ENCODE results near the gene REL.
"Not testable (repeated sequence)": the region's sequence is repeated elsewhere in the genome, so short reads cannot be mapped to it uniquely, and the experiment has no call there.

REL gene

GRCh38 chr2:60881047-60881932, at the start of gene REL:
TSS of gene REL (plus strand) at chr2:60881574. CDS start at chr2:60881841, 267 bp downstream.
- in situ Hi-C loops (cut with HindIII; ENCODE audit: low sequenced_read_pairs) = no loop called here

- in situ Hi-C loops (cut with HindIII; ENCODE audit: low sequenced_read_pairs) = no loop called here
Observed at GRCh38 chr2:60831921-60832320, 49.5 kb upstream of the REL start.

- in situ Hi-C loops (cut with HindIII; ENCODE audit: low sequenced_read_pairs) = no loop called here
Observed at GRCh38 chr2:60832621-60833020, 48.8 kb upstream of the REL start.

- in situ Hi-C loops (cut with HindIII; ENCODE audit: low sequenced_read_pairs) = no loop called here
Observed at GRCh38 chr2:60834270-60834717, 47.1 kb upstream of the REL start.

- in situ Hi-C loops (cut with HindIII; ENCODE audit: low sequenced_read_pairs) = loop anchor here (5.0 kb wide), 1 partner anchor 76 kb away; no protein-coding TSS in a partner anchor
Observed at GRCh38 chr2:60836491-60836890, 44.9 kb upstream of the REL start.

- in situ Hi-C loops (cut with HindIII; ENCODE audit: low sequenced_read_pairs) = loop anchor here (5.0 kb wide), 1 partner anchor 75 kb away; no protein-coding TSS in a partner anchor
Observed at GRCh38 chr2:60837123-60837522, 44.3 kb upstream of the REL start.

GRCh38 chr2:60838481-60838880, 42.9 kb upstream of the REL start:
- in situ Hi-C loops (cut with HindIII; ENCODE audit: low sequenced_read_pairs) = loop anchor here (5.0 kb wide), 1 partner anchor 74 kb away; no protein-coding TSS in a partner anchor

- in situ Hi-C loops (cut with HindIII; ENCODE audit: low sequenced_read_pairs) = loop anchor here (5.0 kb wide), 1 partner anchor 73 kb away; no protein-coding TSS in a partner anchor
Observed at GRCh38 chr2:60839126-60839813, 42.1 kb upstream of the REL start.

- in situ Hi-C loops (cut with HindIII; ENCODE audit: low sequenced_read_pairs) = no loop called here
Observed at GRCh38 chr2:60840880-60841279, 40.5 kb upstream of the REL start.

- in situ Hi-C loops (cut with HindIII; ENCODE audit: low sequenced_read_pairs) = no loop called here
Observed at GRCh38 chr2:60843006-60843405, 38.4 kb upstream of the REL start.

GRCh38 chr2:60844105-60844504, 37.3 kb upstream of the REL start:
- in situ Hi-C loops (cut with HindIII; ENCODE audit: low sequenced_read_pairs) = no loop called here

GRCh38 chr2:60847854-60848253, 33.5 kb upstream of the REL start:
- in situ Hi-C loops (cut with HindIII; ENCODE audit: low sequenced_read_pairs) = no loop called here

- in situ Hi-C loops (cut with HindIII; ENCODE audit: low sequenced_read_pairs) = no loop called here
Observed at GRCh38 chr2:60849187-60849586, 32.2 kb upstream of the REL start.

- in situ Hi-C loops (cut with HindIII; ENCODE audit: low sequenced_read_pairs) = no loop called here
Observed at GRCh38 chr2:60852282-60852860, 29.0 kb upstream of the REL start.

GRCh38 chr2:60853531-60853930, 27.8 kb upstream of the REL start:
- in situ Hi-C loops (cut with HindIII; ENCODE audit: low sequenced_read_pairs) = no loop called here

GRCh38 chr2:60855989-60856669, 25.2 kb upstream of the REL start:
- in situ Hi-C loops (cut with HindIII; ENCODE audit: low sequenced_read_pairs) = no loop called here

GRCh38 chr2:60857056-60857455, 24.3 kb upstream of the REL start:
- in situ Hi-C loops (cut with HindIII; ENCODE audit: low sequenced_read_pairs) = no loop called here

- in situ Hi-C loops (cut with HindIII; ENCODE audit: low sequenced_read_pairs) = no loop called here
Observed at GRCh38 chr2:60858897-60859311, 22.5 kb upstream of the REL start.

- in situ Hi-C loops (cut with HindIII; ENCODE audit: low sequenced_read_pairs) = loop anchor here (5.0 kb wide), 2 partner anchors 71 to 106 kb away; no protein-coding TSS in a partner anchor
Observed at GRCh38 chr2:60861736-60862135, 19.6 kb upstream of the REL start.

GRCh38 chr2:60862642-60863041, 18.7 kb upstream of the REL start:
- in situ Hi-C loops (cut with HindIII; ENCODE audit: low sequenced_read_pairs) = loop anchor here (5.0 kb wide), 2 partner anchors 70 to 105 kb away; no protein-coding TSS in a partner anchor

GRCh38 chr2:60865361-60865760, 16.0 kb upstream of the REL start:
- in situ Hi-C loops (cut with HindIII; ENCODE audit: low sequenced_read_pairs) = not testable (repeated sequence)

All from endothelial cell of hepatic sinusoid (primary cell).